ACC112 (cell line): ENCODE data around the gene TCF3.
"Not testable (repeated sequence)": the region's sequence is repeated elsewhere in the genome, so short reads cannot be mapped to it uniquely, and the experiment has no call there.

Experiments used
- H2AFZ ChIP-seq: fragments of 200-600 bp; sonication (generic); one replicate; pipeline ENCODE4 v1.6.0; 2017; ENCODE audit warnings: antibody characterized with exemption, low read length; ENCODE audit not compliant: unreplicated experiment
- H3K27ac ChIP-seq: fragments of 200-600 bp; sonication (generic); 2 replicates; pipeline ENCODE4 v1.5.1; 2014; ENCODE audit warnings: low read depth, mild to moderate bottlenecking, antibody characterized with exemption, low read length, moderate library complexity
- H3K27me3 ChIP-seq: fragments of 200-600 bp; sonication (generic); 2 replicates; pipeline ENCODE4 v1.6.1; 2014; ENCODE audit warnings: mild to moderate bottlenecking, antibody characterized with exemption, low read length, moderate library complexity, mixed read lengths; ENCODE audit not compliant: insufficient read depth
- H3K36me3 ChIP-seq: fragments of 200-600 bp; sonication (generic); 2 replicates; pipeline ENCODE4 v1.6.1; 2016; ENCODE audit warnings: mild to moderate bottlenecking, antibody characterized with exemption, low read length, moderate library complexity, mixed read lengths; ENCODE audit not compliant: insufficient read depth
- H3K4me1 ChIP-seq: fragments of 200-600 bp; sonication (generic); one replicate; pipeline ENCODE4 v1.6.1; 2016; ENCODE audit warnings: low read length, mixed read lengths; ENCODE audit not compliant: insufficient read depth, unreplicated experiment, control insufficient read depth
- H3K4me3 ChIP-seq: fragments of 200-600 bp; sonication (generic); 2 replicates; pipeline ENCODE4 v1.5.1; 2014; ENCODE audit warnings: mild to moderate bottlenecking, low read depth, low read length
- H3K79me2 ChIP-seq: fragments of 200-600 bp; sonication (generic); one replicate; pipeline ENCODE4 v1.6.0; 2016; ENCODE audit warnings: low read length; ENCODE audit not compliant: control insufficient read depth, unreplicated experiment, insufficient read depth

TCF3 gene

GRCh38 chr19:1652471-1653299, at the start of gene TCF3:
TSS of gene TCF3 (minus strand) at chr19:1652615. CDS start at chr19:1650248, 2,367 bp downstream.
- Histone ChIP-seq H3K27ac (peak within 1 kb of the TSS; percentile 99), H3K4me1 (peaks cover 6% of the 10 kb centered on the region), H2AFZ (peak within 1 kb of the TSS; percentile 82)

GRCh38 chr19:1700733-1701663, 48.6 kb upstream of the TCF3 start:
- Histone ChIP-seq H3K79me2 (no peaks in the 10 kb centered on the region), H3K4me1 (no peaks in the 10 kb centered on the region), H3K27me3 (peaks cover 21% of the 10 kb centered on the region), H3K4me3 (no peak overlapping the region), H3K36me3 (no peaks in the 10 kb centered on the region), H3K27ac (no peak overlapping the region), H2AFZ (no peak overlapping the region)

More at GRCh38 chr19:1652471-1653299, at the start of gene TCF3:
- H3K27me3 ChIP-seq, result no peaks in the 10 kb centered on the region
- H3K4me3 ChIP-seq, result peak within 1 kb of the TSS; percentile 89
- peaks cover 24% of the 10 kb centered on the region for H3K79me2 ChIP-seq
- H3K36me3 ChIP-seq, result no peaks in the 10 kb centered on the region

DNA sequence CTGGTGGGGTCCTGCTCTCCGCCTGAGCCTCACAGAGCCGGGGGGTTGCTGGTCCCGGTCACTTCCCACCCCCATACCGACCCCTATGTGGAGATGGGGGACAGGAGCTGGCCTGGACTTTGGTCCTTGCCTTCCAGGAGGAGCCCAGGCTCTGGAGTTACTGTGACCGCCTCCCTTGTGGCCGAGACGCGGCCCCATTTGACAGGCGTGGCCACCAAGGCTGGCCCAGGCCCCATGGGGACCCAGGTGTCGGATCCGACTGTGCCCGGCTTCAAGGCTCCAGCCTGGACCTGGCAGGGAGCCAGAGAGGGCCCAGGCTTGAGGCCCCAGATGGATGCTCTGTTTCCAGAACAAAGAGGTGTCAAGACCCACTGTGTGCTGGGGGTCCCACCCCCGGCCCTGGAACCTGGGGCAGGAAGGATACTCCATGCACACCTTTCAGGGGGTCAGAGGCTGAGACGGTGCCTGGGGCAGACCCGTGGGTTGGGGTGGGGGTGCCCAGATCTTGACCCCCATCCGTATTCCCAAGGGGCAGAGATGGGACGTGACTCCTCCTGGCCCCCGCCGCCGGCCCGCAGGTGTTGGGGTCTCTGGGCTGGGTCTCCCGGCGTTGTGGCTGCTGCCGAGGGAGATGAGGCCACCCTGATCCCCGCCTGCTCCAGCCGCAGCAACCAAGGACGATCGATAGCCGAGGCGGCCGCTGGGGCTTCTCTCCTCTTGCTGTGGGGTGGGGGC, 47.8 kb upstream of the TCF3 start:
- no peak overlapping the region for H3K27ac ChIP-seq
- peaks cover 21% of the 10 kb centered on the region for H3K27me3 ChIP-seq
- no peak overlapping the region for H2AFZ ChIP-seq
- H3K79me2 ChIP-seq, result no peaks in the 10 kb centered on the region
- no peak overlapping the region for H3K4me3 ChIP-seq
- no peaks in the 10 kb centered on the region for H3K4me1 ChIP-seq
- no peaks in the 10 kb centered on the region for H3K36me3 ChIP-seq

GRCh38 chr19:1699386-1699785, 47.0 kb upstream of the TCF3 start:
- H3K4me1 ChIP-seq, result no peaks in the 10 kb centered on the region
- H3K27ac ChIP-seq, result no peak overlapping the region
- no peaks in the 10 kb centered on the region for H3K79me2 ChIP-seq
- peaks cover 21% of the 10 kb centered on the region for H3K27me3 ChIP-seq
- H2AFZ ChIP-seq, result no peak overlapping the region
- H3K36me3 ChIP-seq, result no peaks in the 10 kb centered on the region
- H3K4me3 ChIP-seq, result no peak overlapping the region

DNA sequence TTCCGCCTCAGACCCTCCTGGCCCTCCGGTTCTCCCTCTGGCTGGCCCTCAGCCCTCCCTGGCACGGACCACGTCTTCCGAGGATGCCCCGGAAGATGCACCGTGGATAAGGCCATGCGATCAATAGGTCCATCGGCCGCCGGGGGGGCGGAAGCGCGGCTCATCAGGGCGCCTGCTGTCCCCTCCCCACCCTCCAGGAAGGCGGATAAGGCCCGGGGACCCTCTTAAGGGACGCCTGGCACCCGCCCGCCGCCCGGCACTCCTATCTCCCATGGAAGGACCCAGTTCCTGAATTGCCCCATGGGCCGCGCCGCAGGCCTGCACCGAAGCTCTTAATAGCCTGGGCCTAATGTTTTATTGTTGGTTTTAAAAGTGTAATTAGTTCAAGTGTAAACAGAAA, 46.2 kb upstream of the TCF3 start:
- no peaks in the 10 kb centered on the region for H3K36me3 ChIP-seq
- H2AFZ ChIP-seq, result no peak overlapping the region
- no peak overlapping the region for H3K4me3 ChIP-seq
- H3K27me3 ChIP-seq, result peaks cover 24% of the 10 kb centered on the region
- H3K4me1 ChIP-seq, result no peaks in the 10 kb centered on the region
- no peaks in the 10 kb centered on the region for H3K79me2 ChIP-seq
- H3K27ac ChIP-seq, result no peak overlapping the region

DNA sequence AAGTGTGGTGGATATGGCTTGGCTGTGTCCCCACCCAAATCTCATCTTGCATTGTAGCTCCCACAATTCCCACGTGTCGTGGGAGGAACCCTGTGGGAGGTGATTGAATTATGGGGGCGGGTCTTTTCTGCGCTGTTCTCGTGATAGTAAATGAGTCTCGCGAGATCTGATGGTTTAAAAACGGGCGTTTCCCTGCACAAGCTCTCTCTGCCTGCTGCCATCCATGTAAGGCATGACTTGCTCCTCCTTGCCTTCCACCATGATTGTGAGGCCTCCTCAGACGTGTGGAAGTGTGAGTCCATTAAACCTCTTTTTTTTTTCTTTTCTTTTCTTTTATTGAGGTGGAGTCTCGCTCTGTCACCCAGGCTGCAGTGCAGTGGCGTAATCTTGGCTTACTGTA, 43.1 kb upstream of the TCF3 start:
- H3K27me3 ChIP-seq, result peaks cover 26% of the 10 kb centered on the region
- H3K4me3 ChIP-seq, H3K36me3 ChIP-seq, H3K4me1 ChIP-seq, H3K27ac ChIP-seq, H2AFZ ChIP-seq, H3K79me2 ChIP-seq: not testable (repeated sequence)

GRCh38 chr19:1691589-1692290, 39.3 kb upstream of the TCF3 start:
- Histone ChIP-seq H3K4me1 (no peaks in the 10 kb centered on the region), H2AFZ (no peak overlapping the region), H3K4me3 (no peak overlapping the region), H3K27me3 (peaks cover 24% of the 10 kb centered on the region), H3K36me3 (no peaks in the 10 kb centered on the region), H3K27ac (no peak overlapping the region), H3K79me2 (no peaks in the 10 kb centered on the region)

DNA sequence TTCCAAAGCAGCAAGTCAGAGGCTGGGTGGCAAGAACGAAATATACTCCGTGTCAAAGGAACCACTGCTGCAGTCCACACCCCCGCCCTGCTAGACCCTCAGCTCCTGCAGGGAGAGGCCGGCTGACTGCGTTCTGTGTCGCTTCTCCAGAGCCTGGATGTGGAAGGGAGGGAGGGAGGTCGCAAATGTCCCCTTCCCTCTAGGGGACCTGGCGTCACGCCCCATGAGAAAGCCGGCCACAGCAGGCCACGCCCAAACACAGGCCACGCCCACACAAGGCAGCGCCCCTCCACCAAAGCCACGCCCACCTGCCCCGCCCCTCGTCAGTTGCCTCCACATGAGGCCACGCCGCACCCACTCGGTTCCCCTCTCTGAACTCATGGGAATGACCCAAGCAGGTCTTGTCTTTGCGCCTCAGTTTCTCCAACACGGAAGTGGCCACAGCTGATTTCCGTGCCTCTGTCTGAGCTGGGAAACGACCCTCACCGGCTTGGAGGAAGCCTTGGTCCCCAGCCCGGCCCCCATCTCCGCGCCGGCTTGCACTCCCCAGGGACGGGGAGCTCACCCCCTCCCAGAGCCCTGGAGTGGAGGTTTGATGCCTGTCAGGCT, 38.4 kb upstream of the TCF3 start:
- no peak overlapping the region for H2AFZ ChIP-seq
- peaks cover 24% of the 10 kb centered on the region for H3K27me3 ChIP-seq
- H3K27ac ChIP-seq, result no peak overlapping the region

DNA sequence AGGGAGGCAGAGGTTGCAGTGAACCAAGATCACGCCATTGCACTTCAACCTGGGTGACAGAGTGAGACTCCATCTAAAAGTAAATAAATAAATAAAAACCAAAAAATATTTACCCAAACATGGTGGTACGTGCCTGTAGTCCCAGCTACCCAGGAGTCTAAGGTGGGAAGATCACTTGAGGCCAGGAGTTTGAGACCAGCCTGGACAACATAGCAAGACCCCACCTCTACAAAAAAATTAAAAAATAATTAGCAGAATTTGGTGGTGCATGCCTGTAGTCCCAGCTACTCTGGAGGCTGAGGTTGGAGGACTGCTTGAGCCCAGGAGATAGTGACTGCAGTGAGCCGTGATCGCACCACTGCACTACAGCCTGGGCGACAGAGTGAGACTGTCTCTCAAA, 33.4 kb upstream of the TCF3 start:
- not testable (repeated sequence) for H3K79me2 ChIP-seq, H3K4me3 ChIP-seq, H3K4me1 ChIP-seq, H2AFZ ChIP-seq, H3K36me3 ChIP-seq, H3K27ac ChIP-seq
- H3K27me3 ChIP-seq, result peaks cover 15% of the 10 kb centered on the region

More for the DNA sequence above, 38.4 kb upstream of the TCF3 start:
- H3K79me2 ChIP-seq, result no peaks in the 10 kb centered on the region
- no peak overlapping the region for H3K4me3 ChIP-seq
- no peaks in the 10 kb centered on the region for H3K36me3 ChIP-seq
- H3K4me1 ChIP-seq, result no peaks in the 10 kb centered on the region
